OCI-M1 (cell line): ENCODE measurements around the gene TNNI2.
A peak's percentile ranks its signal among the peaks of the same experiment; 100 is the strongest.

ENCODE experiments used
- DNase-seq: peaks from one replicate; lab custom pipeline; 2025; lab: John Stamatoyannopoulos, UW

Gene TNNI2

DNA sequence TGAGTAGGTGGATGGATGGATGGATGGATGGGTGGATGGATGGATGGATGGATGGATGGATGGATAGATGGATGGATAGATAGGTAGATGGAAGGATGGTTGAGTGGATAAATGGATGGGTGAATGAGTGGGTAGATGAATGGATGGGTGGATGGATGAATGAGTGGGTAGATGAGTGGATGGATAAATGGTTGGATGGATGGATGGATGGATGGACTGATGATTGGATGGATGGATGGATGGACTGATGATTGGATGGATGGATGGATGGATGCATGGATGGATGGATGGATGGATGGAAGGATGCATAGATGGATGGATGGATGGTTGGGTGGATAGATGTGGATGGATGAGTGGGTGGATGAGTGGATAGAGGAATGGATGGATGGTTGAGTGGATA is 17.2 kb upstream of the TNNI2 start:
- DNase-seq = no peak

DNA sequence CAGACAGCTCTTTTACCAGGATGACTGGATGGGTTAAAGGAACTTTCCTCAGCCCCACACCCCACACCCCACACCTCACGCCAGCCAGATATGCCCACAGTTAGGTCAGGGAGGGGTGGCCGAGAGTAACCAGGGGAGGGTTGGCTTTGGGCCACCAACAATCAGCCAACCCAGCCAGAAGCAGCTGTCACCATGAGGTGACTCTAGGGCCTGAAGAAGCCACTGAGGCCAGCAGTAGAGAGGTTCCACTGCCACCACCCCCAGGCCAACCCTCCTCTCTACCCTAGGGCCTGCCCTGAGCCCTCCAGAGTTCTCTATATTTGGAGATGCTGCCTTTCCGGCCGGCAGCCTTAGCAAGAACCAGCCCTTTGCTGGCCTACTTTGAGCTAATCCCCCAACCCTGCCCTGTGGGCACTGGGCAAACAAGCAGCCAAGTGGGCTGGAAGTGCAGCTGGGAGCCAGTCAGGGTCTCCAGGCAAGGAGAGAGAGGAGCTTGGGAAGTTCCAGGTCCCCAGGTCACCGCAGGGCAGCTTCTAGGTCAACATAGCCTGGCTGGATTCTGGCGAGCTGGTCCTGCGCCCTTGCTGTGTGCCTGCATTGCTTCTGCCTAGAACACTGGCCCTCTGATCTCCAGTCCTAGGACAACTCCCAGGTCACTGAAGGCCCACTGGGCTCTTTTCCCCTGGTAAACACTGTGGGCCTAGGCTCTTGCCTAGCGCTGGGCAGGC is 16.0 kb upstream of the TNNI2 start:
- DNase-seq = no peak

DNA sequence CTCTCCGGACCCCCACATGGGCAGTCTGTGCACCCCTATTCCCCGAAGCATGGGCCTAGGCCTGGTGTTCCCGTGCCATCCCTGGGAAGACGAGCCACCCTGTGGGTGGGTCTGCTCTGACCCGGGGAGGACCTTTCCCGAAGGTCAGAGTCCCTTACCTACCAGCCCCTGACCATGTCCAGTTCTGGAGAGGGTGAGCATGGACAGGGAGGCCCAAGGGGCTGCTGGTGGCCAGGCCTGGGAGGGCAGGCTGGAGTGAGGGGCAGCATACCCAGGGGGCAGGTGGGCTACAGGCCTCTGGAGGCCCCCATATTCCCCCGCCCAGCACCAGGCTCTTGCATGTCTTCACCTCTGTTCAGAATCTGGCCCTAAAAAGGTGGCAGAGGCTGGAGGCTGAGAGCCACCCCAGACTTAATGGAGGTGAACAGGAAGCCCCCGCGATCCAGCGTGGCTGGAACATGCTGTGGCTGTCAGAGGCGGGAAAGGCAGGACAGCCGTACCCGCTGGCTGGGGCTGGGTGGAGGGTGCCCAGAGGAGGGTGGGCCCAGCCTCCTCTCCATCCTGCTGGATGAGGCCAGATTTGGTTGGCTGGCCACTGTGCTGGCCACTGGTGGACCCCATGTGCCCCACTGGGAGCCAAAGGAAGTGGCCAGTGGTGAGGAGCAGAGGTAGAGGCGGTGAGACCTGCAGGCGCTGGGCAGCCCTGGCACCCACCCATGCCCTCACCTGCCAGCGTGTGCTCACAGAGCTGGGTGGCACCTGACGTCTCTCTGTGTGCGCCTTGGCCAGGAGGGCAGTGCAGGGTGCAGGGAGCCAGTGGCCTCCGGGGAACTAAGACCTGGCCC is 15.2 kb upstream of the TNNI2 start:
- no peak for DNase-seq

DNA sequence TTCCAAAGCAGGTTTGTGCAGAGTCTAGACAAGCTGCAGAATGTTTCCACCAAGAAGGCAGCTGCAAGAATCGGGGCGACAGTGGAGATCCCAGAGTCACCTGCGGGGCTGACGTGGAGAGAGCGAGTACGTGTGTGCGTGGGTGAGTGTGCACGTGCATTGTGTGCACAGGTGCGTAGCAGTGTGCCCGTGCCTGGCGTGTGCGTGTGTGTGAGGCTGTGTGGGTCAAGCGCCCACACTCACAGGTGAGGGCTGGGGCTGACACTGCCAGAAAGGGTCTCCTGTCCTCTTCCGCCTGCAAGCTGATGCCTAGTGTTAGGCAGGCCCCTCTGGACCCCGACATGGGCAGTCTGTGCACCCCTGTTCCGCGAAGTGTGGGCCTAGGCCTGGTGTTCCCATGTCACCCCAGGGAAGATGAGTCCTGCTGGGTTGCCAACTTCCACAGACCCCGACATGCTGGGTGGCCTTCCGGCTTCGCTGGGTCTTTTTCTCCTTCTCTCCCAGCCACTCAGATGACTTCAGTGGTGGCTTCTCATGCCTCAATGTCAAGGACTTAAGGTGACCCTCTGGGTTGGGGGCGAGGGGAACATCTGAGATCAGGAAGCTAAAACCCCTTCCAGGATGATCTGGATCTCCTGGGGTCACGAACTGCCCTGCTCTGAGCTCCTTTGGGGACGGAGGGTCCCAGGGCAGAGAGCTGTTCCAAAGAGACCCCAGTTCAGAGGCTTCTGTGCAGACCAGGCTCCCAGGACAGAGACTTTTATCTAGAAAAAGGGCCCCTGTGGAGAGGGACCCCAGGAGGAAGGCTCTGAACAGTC is 14.4 kb upstream of the TNNI2 start:
- no peak for DNase-seq

DNA sequence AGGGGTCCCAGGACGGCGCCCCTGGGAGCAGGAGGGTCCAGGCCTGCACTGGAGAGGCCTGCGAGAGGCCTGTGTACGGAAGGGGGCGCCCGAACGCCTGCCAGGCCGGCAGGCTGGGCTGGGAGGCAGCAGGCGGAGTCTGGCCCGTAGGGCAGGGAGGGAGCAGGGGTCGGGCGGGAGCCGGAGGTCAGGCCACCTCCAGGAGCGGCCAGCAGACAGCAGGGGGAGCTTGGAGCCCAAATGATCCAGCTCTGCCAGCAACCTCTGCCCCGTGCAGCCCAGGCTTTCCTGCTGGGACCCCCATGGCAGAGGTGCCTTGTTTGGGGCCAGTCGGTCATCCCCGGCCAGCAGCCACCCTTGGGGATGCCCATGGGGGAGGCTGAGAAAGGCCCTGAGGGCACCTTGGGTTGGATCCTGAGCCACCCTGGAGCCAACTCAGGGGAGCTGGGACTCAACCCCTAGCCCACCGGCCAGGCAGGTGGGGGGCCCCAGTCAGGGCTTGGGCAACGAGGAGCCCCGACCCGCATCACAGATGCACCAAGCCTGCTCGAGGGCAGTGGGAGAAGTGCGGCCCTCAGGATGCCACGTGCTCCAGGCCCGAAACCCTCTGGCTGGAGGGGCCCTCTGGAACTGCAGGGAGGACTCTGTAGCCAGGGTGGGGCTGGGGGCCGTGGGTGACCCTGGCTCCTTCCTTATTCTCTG is 13.6 kb upstream of the TNNI2 start:
- DNase-seq = peak; percentile 75

DNA sequence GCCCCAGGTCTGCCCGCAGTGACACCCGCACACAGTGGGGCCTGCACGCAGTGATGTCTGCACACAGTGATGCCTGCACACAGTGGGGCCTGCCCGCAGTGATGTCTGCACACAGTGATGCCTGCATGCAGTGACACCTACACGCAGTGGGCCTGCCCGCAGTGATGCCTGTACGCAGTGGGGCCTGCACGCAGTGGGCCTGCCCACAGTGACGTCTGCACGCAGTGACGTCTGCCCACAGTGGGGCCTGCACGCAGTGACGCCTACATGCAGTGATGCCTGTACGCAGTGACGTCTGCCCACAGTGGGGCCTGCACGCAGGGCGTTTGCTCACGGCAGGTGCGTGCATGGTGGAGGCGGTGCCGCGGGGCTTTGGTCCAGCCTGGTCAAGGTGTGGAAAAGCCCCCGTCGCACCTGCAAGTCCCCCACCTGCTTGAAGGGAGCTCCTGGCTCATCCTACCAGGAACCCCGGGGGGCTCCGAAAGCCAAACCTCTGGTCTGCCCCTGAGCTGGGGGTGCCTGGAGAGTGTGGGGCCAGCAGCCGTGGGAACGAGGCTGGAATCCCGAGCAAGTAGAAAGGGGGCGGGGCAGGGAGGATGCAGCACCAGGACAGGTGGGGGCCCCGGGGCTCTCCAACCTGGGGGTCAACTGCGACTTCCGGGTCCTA is 12.9 kb upstream of the TNNI2 start:
- no peak for DNase-seq

DNA sequence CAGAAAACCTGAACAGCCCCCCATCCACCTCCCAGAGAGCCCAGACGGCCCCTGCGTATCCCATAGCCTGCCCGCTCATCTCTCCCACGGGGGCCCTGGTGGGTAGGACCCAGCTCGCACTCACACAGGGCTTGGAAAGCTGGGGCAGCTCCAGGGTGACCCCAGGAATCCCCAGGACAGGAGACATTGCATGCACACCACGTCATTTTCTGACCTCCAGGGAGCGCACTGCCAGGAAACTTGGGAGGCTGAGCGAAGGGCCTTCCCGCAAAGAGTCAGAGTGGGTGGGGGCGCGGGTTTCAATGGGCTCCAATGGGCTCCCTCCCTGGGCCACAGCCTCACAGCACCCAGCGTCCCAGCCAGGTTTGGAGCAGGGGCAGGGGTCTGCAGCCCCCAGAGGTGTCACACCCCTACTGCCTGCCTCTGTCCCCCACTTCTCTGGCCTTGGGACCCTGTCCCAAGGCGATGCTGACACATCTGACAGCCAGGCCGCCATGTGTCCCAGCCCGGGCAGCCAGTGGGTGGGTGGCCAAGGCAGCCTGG is 12.2 kb upstream of the TNNI2 start:
- DNase-seq = no peak

DNA sequence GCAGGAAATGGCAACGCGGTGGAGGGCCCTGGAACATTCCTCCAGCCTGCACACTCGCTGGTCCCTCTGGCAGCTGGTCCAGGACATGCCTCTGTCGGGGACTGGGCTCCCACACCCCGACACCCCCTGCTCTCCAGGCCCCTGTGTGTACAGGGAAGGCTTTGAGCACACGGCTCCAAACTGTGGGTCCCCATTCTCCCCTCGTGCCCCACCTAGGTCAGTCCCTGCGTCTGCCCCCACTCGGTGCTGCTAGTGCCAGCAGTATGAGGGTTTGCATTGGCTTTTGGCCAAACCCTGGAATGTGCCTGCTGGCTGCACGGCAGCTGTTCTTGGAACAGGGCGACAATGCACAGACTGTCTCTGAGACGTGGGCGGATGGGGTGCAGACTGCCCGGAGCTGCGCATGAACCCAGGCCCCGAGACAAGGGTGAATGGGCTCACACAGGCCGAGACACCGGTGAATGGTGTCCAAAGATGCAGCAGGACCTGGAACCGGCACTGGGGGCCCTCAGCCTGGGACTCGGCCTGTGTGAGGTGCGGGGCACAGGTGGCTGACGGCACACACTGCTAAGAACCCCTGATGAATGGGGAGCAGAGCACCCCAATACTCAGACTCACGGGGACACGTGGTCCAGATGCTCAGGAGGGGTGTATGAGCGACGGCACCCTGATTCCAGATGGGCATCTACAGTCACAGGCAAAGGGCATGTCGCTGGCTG is 11.5 kb upstream of the TNNI2 start:
- DNase-seq = no peak

DNA sequence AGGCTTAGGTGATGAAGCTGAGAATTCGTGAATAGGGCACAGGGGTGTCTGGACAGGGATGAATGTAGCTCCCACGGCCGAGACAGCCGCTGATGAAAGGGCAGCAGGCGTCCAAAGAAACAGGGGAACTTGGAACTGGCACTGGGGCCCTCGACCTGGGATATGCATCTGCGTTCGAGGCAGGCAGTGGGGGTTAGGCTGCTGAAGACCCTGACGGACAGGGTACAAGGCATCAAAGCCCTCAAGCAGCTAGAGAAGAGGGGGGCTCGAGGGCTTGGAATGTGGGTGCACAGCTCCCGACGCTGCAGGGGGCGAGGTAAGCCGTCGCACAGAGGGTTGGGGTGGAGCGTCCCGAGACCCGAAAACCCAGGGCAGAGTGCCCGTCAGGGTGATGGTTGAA is 10.8 kb upstream of the TNNI2 start:
- DNase-seq = no peak

DNA sequence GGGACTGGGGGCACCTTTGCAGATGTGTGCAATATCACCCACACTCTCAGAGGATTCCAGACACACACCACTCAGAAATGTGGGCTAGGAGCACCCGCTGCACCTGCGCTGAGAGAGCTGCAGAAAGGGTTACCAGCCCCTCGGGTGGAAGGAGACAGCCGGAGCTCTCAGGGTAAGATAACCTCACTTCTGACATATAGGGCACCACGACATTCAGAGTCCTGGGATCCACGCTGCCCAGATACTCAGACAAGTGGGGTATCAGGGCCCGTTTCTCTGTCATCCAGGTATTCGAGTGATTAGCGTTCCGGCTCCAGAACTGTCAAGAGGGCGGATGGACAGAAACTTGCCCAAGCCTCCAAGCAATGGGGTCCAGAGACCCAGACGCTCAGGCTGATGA is 10.2 kb upstream of the TNNI2 start:
- DNase-seq = no peak

DNA sequence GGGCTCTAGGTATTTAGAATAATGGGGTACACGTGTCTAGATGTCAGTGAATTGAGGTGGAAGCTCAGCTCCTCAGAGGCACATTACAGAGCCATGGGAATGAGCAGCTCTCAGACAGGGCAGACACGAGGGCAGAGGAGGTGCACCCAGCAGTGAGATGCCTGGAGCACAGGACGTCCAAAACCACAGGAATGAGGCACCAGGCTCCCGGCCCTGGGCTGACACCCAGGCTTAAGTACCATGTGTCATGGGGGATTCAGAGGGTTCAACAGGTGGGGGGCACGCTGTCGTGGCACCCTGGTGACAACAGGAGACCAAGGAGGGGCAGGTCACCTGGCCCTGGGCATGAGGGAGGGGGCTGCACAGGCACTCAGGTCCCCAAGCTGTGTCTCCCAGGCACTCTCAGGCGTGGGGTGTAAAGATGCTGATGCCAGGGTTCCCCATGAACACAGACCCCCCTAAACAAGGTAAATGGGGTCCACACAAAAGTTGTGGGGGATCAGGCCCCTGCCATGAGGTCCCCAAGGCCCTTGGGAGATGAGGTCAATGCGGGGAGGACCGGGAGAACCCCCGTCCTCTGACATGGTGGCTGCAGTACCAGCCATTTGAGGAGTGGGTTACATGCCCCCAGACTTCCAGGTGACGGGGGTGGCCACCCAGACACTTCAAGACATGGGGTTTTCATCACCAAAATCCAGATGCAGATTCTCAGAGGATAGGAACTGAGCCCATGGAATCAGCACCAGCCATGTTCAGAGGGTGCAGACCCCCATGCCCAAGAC is 9.6 kb upstream of the TNNI2 start:
- no peak for DNase-seq

DNA sequence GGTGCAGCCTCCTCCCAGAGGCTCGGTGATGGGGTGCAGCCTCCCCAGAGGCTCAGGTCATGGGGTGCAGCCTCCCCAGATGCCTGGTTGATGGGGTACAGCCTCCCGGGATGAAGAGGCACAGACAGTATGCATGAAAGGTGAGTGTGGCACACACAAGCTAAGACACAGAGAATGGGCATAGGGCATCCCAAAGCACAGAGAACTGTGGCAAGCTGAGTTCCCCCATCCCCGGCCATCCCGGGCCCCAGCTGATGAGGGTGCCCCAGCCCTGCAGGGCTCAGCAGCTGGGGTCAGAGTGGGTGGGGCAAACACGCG is 8.8 kb upstream of the TNNI2 start:
- no peak for DNase-seq

DNA sequence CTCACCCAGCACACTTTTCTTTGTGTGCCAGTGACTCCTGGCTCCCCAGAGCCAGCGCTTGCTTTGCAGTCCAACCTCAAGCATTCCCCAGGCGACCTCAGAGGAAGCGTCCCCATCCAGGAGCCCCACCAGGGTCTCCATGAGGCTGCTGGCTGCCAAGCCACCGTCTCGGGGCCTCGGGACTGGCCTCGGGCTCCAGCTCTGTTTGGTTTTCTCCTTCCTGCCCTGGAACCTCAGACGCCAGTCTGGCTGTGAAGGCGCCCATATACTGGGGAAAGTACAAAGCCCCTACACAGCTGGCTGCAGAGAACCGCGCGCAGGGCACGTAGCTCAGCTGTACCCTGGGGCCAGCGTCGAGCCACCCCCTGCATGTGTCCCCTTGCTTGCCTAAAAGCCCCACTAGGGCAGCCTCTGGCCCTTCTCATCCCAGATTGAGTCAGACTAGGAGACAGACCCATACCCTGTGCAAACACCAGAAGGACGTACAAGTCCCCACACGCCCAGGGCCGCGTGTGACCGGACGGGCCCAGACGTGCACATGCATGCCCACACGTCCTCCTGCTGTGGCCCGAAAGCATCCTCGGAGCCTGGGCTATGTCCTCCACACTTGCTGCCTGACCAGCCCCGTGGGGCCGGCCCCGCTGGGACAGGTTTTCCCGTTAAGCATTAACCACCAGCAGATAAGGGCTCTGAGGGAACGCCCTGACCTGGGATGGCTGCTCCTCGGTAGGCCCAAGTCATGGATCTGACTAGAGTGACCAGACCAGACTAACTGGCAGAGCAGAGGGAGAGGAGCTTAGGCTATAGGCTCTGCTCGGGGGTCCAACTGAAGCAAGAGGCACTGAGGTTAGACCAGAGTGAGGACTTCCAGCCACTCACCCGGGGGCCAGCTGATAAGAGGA is 8.2 kb upstream of the TNNI2 start:
- DNase-seq = no peak

DNA sequence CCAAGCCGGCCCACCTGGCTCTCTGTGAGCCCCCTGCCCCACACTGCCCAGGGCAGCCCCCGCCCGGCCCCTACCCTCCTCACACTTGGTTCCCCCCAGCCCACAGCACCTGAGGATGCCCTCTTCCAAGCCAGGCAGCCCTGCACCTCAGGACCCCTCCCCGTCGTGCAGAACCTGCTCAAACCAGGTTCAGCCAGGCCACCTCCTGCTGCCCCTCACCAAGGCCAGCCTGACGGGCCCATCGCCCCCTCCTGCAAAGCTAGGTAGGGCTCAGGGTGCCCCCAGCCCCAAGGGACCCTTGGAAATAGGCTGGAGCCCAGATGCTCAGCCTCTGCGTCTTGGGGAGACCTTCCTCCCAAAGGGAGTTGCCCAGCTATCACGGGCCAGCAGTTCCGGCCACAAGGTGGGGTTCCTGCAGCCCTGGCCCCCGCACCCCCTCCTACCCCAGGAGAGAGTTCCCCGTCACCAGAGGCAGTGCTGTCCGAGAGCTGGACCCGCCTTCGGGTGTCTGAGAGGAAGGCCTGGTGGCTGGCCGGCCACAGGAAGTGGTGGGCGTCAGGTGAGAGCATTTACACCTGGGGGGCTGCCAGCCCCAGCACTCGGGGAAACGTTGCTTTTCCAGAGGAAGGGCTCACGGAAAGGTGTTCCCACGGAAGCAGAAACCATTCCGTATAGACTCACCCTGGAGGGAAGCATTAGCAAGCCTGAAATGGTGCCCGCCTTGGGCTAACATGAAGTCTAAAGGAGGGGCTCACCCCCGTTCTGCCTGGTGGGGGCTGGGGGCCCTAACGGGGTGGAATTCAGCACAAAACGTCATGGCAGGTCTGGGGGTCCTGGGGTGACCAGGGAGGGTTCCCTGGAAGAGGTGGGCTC is 7.2 kb upstream of the TNNI2 start:
- no peak for DNase-seq

DNA sequence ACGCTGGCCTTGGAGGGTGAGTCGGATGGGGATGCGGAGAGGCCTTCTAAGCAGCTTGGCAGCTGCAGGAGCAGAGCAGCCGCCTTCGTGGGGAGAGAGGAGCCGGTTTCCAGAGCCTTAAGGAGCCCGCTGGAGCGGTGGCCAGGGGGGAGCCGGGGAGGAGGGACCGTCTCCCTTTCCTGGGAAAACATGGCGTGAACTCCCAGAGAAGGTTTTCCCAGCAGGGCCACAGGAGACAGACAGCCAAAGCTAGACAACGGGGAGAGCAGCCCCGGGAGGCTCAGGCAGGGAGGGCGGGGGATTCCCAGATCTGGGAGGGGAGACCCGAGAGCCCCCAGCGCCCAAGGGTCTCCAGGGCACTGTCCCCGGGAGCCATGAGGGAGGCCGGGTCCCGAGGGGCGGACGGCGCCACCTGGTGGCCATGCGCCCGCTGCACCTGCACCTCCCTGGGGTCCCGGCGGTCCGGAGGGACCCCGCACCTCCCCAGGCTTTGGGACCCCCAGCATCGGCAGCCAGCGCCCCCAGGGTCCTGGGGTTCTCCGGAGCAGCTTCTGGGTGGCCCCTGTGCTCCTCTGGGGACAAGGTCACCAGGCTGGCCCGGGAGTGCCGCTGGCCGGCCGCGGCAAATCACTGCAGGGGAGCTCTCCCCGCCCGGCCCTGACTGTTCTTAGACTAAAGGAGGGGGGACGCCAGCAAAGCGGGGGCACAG is 6.4 kb upstream of the TNNI2 start:
- peak; percentile 46 for DNase-seq

DNA sequence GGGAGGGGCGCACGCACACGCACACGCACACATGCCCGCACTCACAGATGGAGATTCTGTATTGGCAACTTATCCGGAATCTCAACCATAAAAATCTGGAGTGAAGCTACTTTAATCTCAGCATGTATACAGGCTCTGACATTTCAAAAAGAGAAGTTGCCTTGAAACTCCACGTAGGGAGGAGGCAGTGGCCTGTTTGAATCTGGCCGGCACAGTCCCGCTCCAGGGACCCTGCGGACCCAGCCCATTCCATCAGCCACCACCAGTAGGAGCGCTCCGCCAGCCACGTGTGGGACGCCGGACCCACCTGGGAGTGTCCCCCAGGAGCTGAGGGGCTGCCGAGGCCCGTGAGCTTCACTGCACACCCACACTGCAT is 5.9 kb upstream of the TNNI2 start:
- peak; percentile 20 for DNase-seq

DNA sequence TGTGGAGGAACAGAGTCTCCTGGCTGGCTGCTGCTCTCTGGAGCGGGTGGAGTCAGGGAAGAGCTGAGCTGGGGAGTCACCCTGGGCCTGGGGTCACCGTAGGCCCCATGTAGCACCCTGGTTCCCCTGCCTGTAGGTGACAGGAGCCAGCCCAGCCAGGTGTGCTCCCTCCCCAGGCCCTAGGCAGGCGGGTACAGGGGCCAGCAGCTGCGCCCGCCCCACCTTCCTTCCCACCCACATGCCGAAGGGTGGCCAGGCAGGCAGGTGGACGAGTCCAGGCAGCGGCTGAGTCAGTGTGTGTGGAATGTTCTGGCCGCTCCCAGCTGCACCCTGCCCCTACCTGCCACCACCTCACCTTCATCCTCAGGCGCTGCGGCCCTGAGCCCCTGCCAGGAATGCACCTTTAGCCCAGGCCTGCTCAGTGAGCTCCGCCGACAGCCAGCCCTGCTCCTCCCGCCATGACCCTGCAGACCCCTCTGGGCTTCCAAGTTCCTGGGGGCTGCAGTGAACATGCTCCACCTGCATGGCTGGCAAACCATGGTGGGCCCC is 4.6 kb upstream of the TNNI2 start:
- DNase-seq = no peak
